ENCODE data around the gene RPL22L1.
"Not testable (repeated sequence)": the region's sequence is repeated elsewhere in the genome, so short reads cannot be mapped to it uniquely, and the experiment has no call there.

RPL22L1 gene

DNA sequence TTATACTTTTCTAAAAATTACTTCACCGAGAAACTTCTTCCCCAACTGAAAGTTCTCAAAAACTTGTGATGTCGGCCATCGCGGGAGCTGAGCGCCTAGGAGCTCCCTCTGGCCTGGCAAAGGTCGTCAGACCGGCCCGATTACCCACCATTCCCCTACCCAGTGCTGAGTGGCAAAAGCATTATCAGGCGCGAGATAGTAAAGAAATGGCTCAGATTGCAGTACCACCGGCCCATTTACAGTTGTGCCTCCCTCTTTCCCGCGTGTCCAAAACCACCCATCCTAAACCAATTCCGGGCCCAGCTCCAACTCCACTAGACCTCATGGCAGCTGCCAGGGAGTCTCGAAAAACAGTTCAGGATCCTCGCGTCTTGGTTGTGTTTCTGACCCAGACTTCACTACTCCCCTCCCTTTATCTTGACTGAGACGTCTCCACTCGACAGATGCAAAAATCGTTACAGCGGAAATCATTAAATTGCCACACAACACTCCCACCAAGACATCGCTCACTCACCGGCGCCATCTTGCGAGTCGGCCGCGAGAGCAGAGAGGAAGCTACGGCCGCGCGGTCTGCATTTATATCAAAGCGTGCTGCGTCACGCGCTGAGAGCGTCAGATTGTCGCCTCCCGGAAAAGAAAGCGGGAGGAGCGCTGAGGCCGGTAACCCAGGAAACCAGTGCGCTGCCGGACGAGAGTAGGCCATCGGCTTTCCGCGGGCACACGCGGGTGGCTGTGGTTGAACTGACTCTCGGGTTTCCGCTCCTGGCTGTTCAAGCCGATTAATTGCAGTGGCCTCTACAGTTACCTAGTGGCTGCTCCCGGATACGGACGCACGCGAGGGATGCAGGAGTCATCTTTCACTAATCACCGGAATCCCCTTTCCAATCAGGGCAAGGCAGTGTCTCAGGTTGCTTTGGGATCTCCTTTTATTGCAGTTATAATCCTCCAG lies at the start of gene RPL22L1:
Gene RPL22L1, minus strand, starts transcription at position 551 of the 949 bp plus-strand sequence. Its CDS starts 28 bp downstream, at position 523.
- no peak for DNase-seq

DNA sequence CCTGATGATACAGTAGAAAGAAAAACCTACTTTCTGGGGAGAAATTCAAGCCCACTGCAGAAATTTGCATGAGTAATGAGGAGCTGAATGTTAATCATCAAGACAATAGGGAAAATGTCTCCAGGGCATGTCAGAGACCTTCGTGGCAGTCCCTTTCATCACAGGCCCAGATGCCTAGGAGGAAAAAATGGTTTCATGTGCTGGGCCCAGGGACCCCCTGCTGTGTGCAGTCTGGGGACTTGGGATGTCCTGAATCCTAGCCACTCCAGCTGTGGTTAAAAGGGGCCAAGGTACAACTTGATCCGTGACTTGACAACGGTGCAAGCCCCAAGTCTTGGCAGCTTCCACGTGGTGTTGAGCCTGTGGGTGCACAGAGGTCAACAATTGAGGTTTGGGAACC lies 48.7 kb upstream of the RPL22L1 start:
- no peak for DNase-seq

DNA sequence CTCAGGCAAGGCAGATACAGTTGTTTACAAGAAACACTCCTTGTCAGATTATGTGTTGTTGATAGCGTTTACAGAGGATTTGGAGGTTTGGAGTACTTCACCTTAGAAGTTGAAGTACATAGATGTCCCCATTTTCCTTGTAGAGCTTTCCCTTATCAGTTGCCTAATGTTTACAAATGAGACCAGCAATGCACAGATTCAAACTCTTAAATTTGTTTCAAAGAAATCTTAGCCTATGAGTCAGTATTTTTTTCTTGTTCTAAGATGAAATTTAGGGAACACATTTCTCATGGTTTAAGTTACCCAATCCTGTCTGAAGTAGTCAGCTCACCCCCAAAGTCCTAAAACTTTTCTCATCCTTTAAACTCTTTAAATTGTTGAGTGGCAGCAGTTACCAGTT lies 44.7 kb upstream of the RPL22L1 start:
- no peak for DNase-seq

DNA sequence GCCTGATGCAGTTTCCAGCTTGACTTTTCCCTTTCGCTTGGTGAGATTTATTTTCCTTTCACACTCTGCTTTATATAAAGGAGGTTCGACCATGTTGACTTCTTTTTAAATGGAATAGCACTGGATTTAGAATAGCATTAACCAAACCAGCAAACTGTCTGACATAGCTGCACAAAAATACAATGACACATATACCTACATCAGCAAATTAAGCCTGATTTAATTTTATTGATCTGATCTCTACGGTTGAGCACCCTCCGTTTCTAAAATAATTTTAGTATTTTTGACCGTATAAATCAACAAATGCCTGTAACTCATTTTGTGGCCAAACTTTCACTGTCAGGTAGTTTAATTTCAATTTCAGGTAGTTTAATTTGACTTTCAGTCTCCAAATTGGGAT lies 44.2 kb upstream of the RPL22L1 start:
- DNase-seq: no peak

DNA sequence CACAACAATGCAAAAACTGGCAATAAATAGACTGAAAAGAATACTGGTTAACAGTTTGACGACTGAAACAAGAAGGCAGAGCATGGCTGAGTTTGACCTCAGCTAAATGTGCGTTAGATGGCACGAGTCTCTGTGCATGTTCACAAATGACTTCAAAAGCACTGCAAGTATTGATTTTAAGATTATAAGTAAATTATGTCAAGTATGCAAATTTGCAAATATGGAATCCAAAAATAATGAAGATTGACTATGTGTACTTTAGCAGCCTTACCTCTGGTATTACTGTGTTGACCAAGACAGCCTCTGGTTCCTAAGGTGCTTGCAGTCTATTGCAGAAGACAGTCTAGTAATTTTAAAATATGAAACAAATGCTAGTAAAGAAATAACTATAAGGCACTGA lies 41.1 kb upstream of the RPL22L1 start:
- DNase-seq: no peak

DNA sequence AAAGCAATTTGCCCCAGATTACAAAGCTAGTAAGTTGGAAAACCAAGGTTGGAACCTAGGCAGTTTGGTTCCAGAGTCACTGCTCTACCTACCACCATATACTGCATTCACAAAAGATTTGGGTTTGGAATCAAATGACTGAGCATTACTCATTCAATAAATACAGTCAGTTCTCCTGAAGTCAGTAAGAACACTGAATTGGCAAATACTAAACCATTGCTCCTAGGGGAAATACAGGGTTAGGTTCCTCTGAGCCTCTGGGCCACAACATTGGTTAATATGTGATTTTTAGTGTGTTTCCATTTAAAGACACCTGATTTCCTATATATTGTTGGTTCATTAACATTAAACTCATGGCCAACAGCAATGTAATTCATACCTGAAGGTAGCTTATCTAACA lies 40.5 kb upstream of the RPL22L1 start:
- DNase-seq: no peak

DNA sequence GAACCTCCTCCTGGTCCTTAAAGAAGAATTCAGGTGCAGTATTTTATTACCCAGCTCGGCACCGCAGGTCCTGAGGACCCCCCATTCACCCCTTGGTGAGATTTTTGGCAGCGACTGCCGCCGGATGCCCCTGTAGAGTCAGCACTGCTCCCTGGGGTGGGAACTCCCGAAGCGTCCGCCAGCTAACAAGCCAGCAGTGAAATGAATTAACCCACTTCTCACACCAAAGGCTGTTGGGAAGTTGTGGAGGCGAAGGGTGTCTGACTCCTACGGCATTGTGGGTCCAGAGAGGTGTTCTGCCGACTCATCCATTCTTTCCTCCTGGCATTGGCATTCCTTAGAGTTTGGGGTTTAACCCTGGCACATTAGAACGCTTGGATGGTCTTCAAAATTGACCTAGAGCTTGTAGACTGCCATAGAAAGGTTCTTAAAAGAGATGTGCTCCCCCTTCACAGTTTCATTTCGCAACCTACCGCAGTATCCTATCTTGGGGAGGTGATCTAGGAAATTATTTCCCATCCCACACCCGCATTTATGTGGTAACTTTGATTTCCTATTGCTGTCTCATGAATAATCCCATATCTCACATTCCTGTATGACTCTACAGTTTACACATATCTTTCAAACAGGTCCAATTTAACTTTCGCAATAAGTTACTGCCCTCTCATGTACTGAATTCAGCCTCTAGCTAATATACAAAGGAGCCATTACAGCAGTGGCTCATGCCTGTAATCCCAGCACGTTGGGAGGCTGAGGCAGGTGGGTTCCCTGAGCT lies 39.3 kb upstream of the RPL22L1 start:
- DNase-seq: no peak

DNA sequence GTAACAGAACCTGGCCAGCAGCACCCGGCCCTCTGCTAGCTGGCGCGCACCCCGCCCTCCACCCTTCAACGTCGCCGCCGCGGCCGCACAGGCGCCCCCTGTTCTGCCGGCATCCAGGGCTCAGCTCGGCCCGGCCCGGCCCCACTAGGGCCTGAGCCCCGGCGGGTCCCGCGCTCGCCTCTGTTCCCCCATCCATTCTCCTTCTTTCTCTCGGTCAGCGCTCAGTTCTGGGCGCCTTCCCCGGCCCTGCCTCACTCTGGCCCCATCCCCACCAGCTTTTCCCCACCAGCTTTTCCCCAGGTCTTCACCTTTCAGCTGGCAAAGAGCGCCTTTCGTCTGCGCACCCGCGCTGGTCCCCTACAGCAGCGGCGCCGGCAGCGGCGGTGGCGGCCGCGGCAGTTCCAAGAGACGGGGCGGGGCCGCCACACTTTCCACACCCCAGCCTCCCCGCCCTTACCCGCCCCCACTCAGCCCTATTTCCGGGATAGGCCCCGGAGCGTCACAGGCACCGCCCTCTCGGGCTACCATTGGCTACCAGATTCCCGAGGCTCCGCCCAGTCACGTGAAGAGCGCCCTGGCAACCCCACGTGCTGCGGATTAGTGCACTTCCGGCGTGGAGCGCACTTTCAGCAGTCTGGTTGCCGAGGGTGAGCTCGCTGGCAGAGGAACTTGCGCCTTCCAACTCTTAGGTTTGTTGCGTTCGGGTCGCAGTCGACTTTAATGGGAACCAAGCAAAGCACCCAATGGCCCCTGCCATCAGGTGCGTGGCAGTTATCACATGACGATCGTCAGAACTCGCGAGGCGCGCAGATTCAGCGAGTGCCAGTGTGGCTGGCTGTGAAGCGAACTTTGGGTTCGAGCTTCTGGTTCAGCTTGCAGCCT lies 38.5 kb upstream of the RPL22L1 start, which contains the start of gene EIF5A2:
Gene EIF5A2, minus strand, starts transcription at position 403 of the 882 bp plus-strand sequence. CDS start 831 bp downstream, outside the sequence.
- DNase-seq: peak; percentile 94

DNA sequence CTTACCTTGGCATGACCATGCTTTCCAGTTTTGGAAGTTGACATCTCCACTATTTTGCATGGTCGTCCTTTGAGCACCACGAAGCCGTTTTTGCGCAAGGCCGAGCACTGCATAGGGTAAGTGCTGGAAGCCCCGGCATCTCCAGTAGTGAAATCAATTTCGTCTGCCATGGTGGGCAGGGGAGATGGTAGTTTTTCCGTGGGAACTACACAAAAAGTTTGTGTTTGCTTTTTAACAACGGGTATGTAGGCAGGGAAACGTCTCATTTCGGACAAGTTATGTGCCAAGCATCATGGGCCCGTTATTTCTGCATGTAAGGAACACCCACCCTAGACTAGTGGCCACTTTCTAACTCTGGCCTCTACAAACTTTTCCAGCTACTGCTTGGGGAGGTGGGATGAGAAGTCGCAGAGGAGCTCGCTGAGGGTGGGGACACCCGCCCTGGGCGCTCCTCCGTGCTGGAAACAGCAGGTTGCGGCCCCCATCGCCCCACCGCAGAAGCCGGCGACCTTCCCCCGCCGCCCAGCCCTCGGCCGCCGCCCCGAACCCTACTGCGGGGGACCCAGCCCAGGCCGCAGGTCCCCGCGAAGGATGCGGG lies 37.7 kb upstream of the RPL22L1 start:
- peak; percentile 35 for DNase-seq

DNA sequence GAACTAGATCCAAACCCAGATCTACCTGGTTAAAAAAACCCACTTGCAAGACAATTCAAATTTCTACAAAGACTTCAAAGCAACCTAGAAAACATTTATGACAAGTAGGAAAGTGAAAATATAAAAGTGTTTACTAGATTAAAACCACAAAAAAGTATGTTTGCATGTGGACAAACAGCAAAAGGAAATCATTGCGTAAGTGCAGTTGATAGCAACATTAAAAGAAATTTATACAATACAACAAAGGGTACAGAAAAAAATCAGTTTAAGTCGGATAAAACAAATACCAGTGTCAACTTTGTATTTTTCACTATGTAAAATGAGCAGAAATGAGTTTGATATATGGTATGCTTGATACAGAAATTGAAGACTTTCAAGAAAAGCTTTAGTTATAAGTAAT lies 35.9 kb upstream of the RPL22L1 start:
- DNase-seq: no peak

DNA sequence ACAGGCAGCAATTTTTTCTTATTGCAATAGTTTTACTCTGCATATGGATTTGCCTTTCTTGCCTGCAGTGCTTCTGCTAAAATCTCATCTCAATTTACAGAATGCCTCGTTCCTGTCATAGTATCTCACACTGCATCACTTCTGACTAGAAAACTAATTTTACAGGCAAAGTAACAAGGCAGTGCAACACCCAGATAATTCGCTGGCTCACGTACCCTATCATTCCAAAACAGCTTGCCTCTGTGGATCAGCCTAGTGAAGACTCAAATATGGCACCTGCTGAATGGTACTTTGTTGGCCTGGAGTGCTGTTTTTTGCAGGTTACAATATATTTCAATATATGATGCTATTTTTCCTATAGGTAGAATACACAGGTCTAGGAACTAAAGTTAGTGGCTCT lies 33.1 kb upstream of the RPL22L1 start:
- DNase-seq: no peak

DNA sequence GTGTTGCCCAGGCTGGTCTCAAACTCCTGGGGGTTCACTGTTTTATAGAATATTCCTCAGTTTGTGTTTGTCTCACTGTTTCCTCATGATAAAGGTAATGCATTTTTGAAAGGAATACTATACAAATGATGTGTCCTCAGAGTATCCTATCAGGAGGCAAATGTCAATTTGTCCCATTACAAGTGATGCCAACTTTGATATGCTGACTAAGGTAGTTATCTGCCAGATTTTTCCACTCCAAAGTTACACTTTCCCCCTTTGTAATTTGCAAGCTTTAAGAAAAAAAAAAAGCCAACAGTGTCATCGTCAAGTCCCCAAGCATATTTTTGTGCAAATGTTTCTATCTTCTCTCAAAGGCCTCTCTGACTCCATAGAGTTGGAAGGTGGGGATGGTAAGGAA lies 29.5 kb upstream of the RPL22L1 start:
- no peak for DNase-seq

DNA sequence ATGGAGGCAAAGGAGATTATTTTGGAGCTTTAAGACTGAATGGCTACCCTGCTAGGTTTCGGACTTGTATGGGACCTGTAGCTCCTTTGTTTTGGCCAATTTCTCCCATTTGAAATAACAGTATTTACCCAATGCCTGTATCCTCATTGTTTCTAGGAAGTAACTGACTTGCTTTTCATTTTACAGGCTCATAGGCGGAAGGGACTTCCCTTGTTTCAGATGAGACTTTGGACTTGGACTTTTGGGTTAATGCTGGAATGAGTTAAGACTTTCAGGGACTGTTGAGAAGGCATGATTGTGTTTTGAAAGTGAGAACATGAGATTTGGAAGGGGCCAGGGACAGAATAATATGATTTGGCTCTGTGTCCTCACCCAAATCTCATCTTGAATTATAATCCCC lies 28.0 kb upstream of the RPL22L1 start:
- no peak for DNase-seq

DNA sequence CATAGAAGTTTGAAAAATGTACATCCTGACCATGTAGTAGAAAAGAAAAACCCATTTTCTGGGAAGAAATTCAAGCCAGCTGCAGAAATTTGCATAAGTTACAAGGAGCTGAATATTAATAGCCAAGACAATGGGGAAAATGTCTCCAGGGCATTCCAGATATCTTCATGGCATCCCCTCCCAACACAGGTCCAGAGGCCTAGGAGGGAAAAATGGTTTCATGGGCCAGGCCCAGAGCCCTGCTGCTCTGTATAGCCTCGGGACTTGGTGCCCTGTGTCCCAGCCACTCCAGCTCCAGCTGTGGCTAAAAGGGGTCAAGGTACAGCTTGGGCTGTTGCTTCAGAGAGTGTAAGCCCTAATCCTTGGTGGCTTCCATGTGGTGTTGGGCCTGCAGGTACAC lies 27.2 kb upstream of the RPL22L1 start:
- DNase-seq: not testable (repeated sequence)

DNA sequence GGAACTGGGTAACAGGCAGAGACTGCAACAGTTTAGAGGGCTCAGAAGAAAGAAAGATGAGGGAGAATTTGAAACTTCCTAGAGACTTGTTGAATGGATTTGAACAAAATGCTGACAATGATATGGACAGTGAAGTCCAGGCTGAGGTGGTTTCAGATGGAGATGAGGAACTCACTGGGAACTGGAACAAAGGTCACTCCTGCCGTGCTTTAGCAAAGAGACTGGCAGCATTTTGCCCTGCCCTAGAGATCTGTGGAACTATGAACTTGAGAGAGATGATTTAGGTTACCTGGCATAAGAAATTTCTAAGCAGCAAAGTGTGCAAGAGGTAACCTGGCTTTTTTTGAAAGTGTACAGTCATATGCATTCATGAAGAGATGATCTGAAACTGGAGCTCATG lies 26.8 kb upstream of the RPL22L1 start:
- DNase-seq: no peak

DNA sequence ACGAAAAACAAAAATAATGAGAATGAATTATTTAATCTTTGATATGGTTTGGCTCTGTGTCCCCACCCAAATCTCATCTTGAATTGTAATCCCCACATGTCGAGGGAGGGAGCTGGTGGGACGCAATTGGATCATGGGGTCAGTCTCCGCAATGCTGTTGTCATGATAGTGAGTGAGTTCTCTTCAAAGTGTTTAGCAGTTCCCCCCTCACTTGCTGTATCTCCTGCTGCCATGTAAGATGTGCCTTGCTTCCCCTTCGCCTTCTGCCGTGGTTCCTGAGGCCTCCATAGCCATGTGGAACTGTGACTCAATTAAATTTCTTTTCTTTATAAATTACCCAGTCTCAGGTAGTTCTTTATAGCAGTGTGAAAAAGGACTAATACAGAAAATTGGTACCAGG lies 26.3 kb upstream of the RPL22L1 start:
- not testable (repeated sequence) for DNase-seq

DNA sequence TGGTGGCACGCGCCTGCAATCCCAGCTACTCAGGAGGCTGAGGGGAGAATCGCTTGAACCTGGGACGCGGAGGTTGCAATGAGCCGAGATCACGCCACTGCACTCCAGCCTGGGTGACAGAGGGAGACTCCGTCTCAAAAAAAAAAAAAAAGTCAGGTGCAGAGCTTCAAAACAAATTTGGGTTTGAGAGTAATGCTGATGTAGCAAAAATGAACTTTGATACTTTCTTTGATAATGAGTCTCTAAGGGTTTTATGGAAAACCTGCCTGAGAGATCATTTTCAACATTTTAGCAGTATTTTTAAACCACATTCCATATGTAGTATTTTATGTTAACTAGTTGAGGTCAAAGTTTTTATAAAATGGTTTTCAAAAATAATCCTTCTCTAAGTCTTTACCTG lies 23.9 kb upstream of the RPL22L1 start:
- DNase-seq: no peak

DNA sequence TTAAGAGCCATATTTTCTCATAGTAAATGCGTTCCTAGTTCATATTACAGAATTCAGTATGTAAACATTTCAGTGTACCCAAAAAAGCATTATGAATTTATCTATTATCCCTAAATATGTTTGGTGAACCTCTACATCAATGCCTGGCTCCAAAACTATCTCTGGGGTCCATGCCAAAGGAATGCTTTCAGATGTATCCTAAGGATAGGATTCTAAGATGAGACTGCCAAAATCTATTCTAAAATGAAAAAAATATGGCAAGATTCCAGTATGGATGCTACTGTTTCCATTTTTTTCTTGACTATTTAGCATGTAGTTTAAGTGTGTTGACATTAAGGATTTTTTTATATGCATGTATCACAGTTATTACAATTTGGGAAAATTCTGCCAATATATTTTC lies 19.6 kb upstream of the RPL22L1 start:
- no peak for DNase-seq

DNA sequence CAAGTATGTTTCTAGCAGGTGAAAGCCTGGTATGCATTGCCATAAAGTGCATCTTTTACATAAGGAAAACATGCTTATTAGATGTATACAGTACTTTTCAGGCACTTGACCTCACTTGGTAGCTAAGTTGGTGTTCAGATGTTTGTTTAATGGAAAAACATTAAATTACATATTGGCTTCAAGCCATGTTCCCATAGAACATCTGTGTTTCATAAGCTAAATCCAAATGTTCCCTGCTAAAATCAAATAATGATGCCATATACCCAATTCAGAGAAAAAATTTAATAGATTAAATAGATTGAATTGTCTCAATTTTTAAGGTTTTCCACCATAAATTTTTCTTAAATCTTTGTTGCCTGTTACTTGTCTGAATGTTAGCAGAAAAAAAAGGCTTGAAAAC lies 19.1 kb upstream of the RPL22L1 start:
- DNase-seq: no peak

DNA sequence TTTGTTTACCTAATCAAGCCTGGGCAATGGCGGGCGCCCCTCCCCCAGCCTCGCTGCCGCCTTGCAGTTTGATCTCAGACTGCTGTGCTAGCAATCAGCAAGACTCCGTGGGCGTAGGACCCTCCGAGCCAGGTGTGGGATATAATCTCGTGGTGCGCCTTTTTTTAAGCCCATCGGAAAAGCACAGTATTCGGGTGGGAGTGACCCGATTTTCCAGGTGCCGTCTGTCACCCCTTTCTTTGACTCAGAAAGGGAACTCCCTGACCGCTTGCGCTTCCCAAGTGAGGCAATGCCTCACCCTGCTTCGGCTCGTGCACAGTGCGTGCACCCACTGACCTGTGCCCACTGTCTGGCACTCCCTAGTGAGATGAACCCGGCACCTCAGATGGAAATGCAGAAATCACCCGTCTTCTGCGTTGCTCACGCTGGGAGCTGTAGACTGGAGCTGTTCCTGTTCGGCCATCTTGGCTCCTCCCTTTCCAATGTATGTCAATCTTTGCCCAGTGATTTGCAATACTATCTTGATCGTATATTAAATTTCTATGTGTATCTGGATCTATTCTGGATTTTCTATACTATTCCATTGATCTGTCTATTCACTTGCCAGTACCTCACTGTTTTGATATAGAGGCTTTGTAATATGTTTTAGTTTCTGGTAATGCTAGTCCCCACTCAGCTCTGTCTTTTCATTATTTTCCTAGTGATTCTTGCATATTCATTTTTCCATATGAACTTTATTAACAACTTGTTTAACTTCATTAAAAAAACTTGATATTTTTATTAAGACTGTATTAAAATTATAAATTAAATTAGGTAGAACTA lies 14.3 kb upstream of the RPL22L1 start:
- DNase-seq: not testable (repeated sequence)

DNA sequence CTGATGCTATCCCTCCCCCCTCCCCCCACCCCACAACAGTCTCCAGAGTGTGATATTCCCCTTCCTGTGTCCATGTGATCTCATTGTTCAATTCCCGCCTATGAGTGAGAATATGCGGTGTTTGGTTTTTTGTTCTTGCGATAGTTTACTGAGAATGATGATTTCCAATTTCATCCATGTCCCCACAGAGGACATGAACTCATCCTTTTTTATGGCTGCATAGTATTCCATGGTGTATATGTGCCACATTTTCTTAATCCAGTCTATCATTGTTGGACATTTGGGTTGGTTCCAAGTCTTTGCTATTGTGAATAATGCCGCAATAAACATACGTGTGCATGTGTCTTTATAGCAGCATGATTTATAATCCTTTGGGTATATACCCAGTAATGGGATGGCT lies 8.7 kb upstream of the RPL22L1 start:
- not testable (repeated sequence) for DNase-seq
